A673 (cell line): Measurements from ENCODE around the gene WFDC10B. TPM values are rescaled to one million over a fixed set of nuclear protein-coding genes. Genes with fewer than 3 reads are reported as not detected.
"Not testable (repeated sequence)": the region's sequence is repeated elsewhere in the genome, so short reads cannot be mapped to it uniquely, and the experiment has no call there.

Experiments
- BruUV-seq: library from RNA; stranded (reverse); fragments of 400-500 nt; replicated peaks from 2 replicates; lab custom pipeline; 2021; lab: Mats Ljungman, UMichigan
- CTCF ChIA-PET: fragments of 300-600 bp; sonication (Branson Sonifier 250); formaldehyde crosslinking; loops from one replicate; lab custom pipeline; 2022; ENCODE audit warnings: antibody characterized with exemption; lab: Charles Lee
- POLR2A ChIA-PET: fragments of 300-600 bp; sonication (Branson Sonifier 250); formaldehyde crosslinking; loops from one replicate; lab custom pipeline; 2022; ENCODE audit warnings: antibody characterized with exemption; ENCODE audit not compliant: low non-redundant PET; lab: Charles Lee
- DNase-seq: peaks from one replicate; pipeline ENCODE4 v3.0.0-alpha.2; 2015; ENCODE audit warnings: low spot score
- H3K27ac ChIP-seq: fragments of 200-600 bp; sonication (generic); 2 replicates; pipeline ENCODE4 v1.5.1; 2016; ENCODE audit warnings: mixed run types, low read depth, mild to moderate bottlenecking, mixed read lengths, antibody characterized with exemption, low read length; ENCODE audit not compliant: poor library complexity, severe bottlenecking
- H3K27me3 ChIP-seq: fragments of 200-600 bp; sonication (generic); replicated peaks from 2 replicates; pipeline ENCODE4 v1.6.1; 2017; ENCODE audit warnings: mixed run types, low read depth, mild to moderate bottlenecking, mixed read lengths, antibody characterized with exemption, low read length; ENCODE audit not compliant: insufficient read depth, poor library complexity
- H3K36me3 ChIP-seq: fragments of 200-600 bp; sonication (generic); 2 replicates; pipeline ENCODE4 v1.6.1; 2016; ENCODE audit warnings: mixed run types, mild to moderate bottlenecking, mixed read lengths, antibody characterized with exemption, low read length; ENCODE audit not compliant: insufficient read depth, poor library complexity, severe bottlenecking
- H3K4me1 ChIP-seq: fragments of 200-600 bp; sonication (generic); 2 replicates; pipeline ENCODE4 v1.6.1; 2017; ENCODE audit warnings: mixed run types, mild to moderate bottlenecking, mixed read lengths, antibody characterized with exemption, low read length; ENCODE audit not compliant: insufficient read depth, poor library complexity, severe bottlenecking
- H3K4me3 ChIP-seq: fragments of 200-600 bp; sonication (generic); 2 replicates; pipeline ENCODE4 v1.5.1; 2016; ENCODE audit warnings: low read depth, mixed run types, mild to moderate bottlenecking, mixed read lengths, low read length; ENCODE audit not compliant: poor library complexity, severe bottlenecking
- H3K9me3 ChIP-seq: fragments of 200-600 bp; sonication (generic); 2 replicates; pipeline ENCODE4 v1.6.1; 2016; ENCODE audit warnings: mixed run types, low read depth, mild to moderate bottlenecking, mixed read lengths, antibody characterized with exemption, low read length; ENCODE audit not compliant: poor library complexity, severe bottlenecking
- CTCF ChIP-seq: fragments of 300-800, 200-600 bp; sonication (generic); conservative IDR thresholded peaks from 2 replicates; pipeline ENCODE4 v1.5.1; 2017; ENCODE audit warnings: low read depth, mild to moderate bottlenecking, antibody characterized with exemption, low read length, moderate library complexity, mixed read lengths
- EZH2 ChIP-seq: fragments of 200-600 bp; sonication (generic); IDR thresholded peaks from 2 replicates; pipeline ENCODE4 v1.6.1; 2017; ENCODE audit warnings: borderline replicate concordance, low read depth, mild to moderate bottlenecking, mixed read lengths, antibody characterized with exemption, low read length; ENCODE audit not compliant: poor library complexity, severe bottlenecking
- intact Hi-C: fragments of 100-400 bp; cut with micrococcal nuclease; formaldehyde crosslinking; loops from one replicate; pipeline ENCODE4 v1.10.0; 2022; ENCODE audit not compliant: unreplicated experiment
- total RNA-seq: library from RNA; stranded (reverse); gene quantifications from 2 replicates; pipeline ENCODE4 v1.2.3, GENCODE V29; 2021

The WFDC10B gene
- total RNA-seq, 1 experiment from 2014 or later = not detected

- Histone ChIP-seq H3K27ac (no peak within 1 kb of the TSS), H3K4me1 (no peaks in the 10 kb centered on the region), H3K36me3 (no peaks in the 10 kb centered on the region), H3K9me3 (no peaks in the 10 kb centered on the region), H3K4me3 (no peak within 1 kb of the TSS), H3K27me3 (peaks cover 26% of the 10 kb centered on the region)
- DNase-seq = no peak
- TF ChIP-seq CTCF (no peak), EZH2 (no peak)
- ChIA-PET CTCF (no interaction called here), POLR2A (no interaction called here)
- intact Hi-C loops = no loop called here
- no TSS peak for BruUV-seq
Measured at GRCh38 chr20:45722047-45722446, 17.2 kb upstream of the WFDC10B start, which contains the start of gene SPINT4. TSS of gene SPINT4 (plus strand) at chr20:45722347. CDS start at chr20:45722368, 21 bp downstream.

GRCh38 chr20:45716141-45716688 is 11.4 kb upstream of the WFDC10B start:
- H3K27me3 ChIP-seq, BruUV-seq, H3K4me3 ChIP-seq, intact Hi-C loops, CTCF ChIA-PET, H3K27ac ChIP-seq, H3K4me1 ChIP-seq, POLR2A ChIA-PET, H3K9me3 ChIP-seq, H3K36me3 ChIP-seq, DNase-seq: not testable (repeated sequence)

- CTCF ChIA-PET = no interaction called here
- no TSS peak for BruUV-seq
- intact Hi-C loops = no loop called here
Measured at GRCh38 chr20:45701873-45702272, 2.9 kb downstream of the WFDC10B start, which contains the start of gene WFDC13. TSS of gene WFDC13 (plus strand) at chr20:45702038. CDS start at chr20:45702124, 86 bp downstream.

More at GRCh38 chr20:45701873-45702272, 2.9 kb downstream of the WFDC10B start, which contains the start of gene WFDC13:
- POLR2A ChIA-PET = no interaction called here
- no peak for DNase-seq
- Histone ChIP-seq H3K27ac (no peak within 1 kb of the TSS), H3K4me1 (no peaks in the 10 kb centered on the region), H3K4me3 (no peak within 1 kb of the TSS), H3K9me3 (no peaks in the 10 kb centered on the region), H3K27me3 (peaks cover 18% of the 10 kb centered on the region), H3K36me3 (no peaks in the 10 kb centered on the region)
- no peak for TF ChIP-seq CTCF
- no peak for TF ChIP-seq EZH2
